Measurements from ENCODE around the gene SEMA3F.

DNA sequence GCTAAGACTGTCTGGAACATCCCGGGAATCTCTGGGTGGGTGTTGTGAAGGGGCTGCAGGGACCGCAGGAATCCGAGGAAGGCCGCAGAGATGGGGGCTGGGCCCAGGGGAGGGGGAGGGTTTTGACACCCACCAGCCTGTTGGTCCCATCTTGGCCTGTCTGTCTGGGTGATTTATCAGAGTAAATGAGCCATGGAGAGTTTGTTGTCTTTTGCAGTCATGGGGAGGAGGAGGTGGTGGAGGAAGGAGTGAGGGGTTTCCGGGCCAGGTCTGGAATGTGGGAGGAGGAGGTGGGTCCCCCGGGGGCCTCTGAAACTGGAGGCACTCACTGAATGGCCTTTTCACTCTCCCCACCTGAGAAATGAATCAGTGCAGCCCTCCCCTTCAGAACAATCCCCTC lies 11.5 kb downstream of the SEMA3F start:
- TF ChIP-seq, protein P1, sequence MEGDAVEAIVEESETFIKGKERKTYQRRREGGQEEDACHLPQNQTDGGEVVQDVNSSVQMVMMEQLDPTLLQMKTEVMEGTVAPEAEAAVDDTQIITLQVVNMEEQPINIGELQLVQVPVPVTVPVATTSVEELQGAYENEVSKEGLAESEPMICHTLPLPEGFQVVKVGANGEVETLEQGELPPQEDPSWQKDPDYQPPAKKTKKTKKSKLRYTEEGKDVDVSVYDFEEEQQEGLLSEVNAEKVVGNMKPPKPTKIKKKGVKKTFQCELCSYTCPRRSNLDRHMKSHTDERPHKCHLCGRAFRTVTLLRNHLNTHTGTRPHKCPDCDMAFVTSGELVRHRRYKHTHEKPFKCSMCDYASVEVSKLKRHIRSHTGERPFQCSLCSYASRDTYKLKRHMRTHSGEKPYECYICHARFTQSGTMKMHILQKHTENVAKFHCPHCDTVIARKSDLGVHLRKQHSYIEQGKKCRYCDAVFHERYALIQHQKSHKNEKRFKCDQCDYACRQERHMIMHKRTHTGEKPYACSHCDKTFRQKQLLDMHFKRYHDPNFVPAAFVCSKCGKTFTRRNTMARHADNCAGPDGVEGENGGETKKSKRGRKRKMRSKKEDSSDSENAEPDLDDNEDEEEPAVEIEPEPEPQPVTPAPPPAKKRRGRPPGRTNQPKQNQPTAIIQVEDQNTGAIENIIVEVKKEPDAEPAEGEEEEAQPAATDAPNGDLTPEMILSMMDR (IDR thresholded peaks at IDR 0.05): no peak
- TF ChIP-seq, protein P2, sequence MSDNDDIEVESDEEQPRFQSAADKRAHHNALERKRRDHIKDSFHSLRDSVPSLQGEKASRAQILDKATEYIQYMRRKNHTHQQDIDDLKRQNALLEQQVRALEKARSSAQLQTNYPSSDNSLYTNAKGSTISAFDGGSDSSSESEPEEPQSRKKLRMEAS (IDR thresholded peaks at IDR 0.05): no peak
- TF ChIP-seq POLR2AphosphoS2 (conservative IDR thresholded peaks at IDR 0.05; ENCODE audit: low read length) (no peak), HDAC2 (IDR thresholded peaks at IDR 0.05) (no peak), NPAS2 (CRISPR knock-in tag; IDR thresholded peaks at IDR 0.05; ENCODE audit: borderline replicate concordance) (no peak), POLR2A (IDR thresholded peaks at IDR 0.05; ENCODE audit: low read length) (no peak), CEBPB (IDR thresholded peaks at IDR 0.05) (no peak), RCOR1 (IDR thresholded peaks at IDR 0.05; ENCODE audit: low read depth, low read length) (no peak)

All from A549 (cell line).